Measurements from ENCODE around the gene CNNM1.
A peak's percentile ranks its signal among the peaks of the same experiment; 100 is the strongest.

Gene CNNM1

DNA sequence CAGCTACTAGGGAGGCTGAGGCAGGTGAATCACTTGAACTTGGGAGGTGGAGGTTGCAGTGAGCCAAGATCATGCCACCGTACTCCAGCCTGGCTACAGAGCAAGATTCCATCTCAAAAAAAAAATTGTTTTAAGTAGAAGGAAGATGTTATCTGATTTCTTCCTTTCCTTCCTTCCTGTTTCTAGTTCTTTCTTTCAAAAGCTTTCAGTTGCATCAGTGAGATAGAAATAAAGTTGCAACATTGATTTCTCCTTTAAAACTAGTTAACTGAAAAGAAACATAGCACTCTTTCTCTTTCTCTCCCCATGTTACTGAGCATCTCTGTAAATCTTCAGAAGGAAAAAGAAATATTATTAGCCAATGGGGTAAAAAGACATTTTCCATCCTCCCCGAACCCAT lies 37.5 kb downstream of the CNNM1 start:
- ChIA-PET CTCF (no interaction called here), POLR2A (interaction anchor here (1.3 kb wide), 1 partner anchor 37 kb away, joined by 3 read pairs; the partner anchor contains the start of gene CNNM1)
- TF ChIP-seq SUZ12 (IDR thresholded peaks at IDR 0.05) (no peak), CTBP1 (IDR thresholded peaks at IDR 0.05; ENCODE audit: borderline replicate concordance) (no peak), FOXA1 (IDR thresholded peaks at IDR 0.05) (no peak), NFRKB (IDR thresholded peaks at IDR 0.05) (no peak), SP1 (IDR thresholded peaks at IDR 0.05) (no peak), ARNT (IDR thresholded peaks at IDR 0.05) (no peak), FOXM1 (IDR thresholded peaks at IDR 0.05; ENCODE audit: borderline replicate concordance) (no peak), BHLHE40 (IDR thresholded peaks at IDR 0.05; ENCODE audit: borderline replicate concordance) (no peak), L3MBTL2 (conservative IDR thresholded peaks at IDR 0.05) (no peak), FOXK2 (IDR thresholded peaks at IDR 0.05) (no peak), LEF1 (IDR thresholded peaks at IDR 0.05; ENCODE audit: borderline replicate concordance) (no peak), PKNOX1 (IDR thresholded peaks at IDR 0.05) (no peak), ELF4 (IDR thresholded peaks at IDR 0.05) (no peak), HDGF (IDR thresholded peaks at IDR 0.05; ENCODE audit: borderline replicate concordance) (no peak)
- DNase-seq (ENCODE audit: extremely low spot score): no peak

- POLR2A ChIA-PET: no interaction called here
- DNase-seq (ENCODE audit: extremely low spot score): no peak
- TF ChIP-seq TARDBP (IDR thresholded peaks at IDR 0.05) (no peak), CTBP1 (IDR thresholded peaks at IDR 0.05; ENCODE audit: borderline replicate concordance) (no peak), NFRKB (IDR thresholded peaks at IDR 0.05) (no peak), SUZ12 (IDR thresholded peaks at IDR 0.05) (no peak), BHLHE40 (IDR thresholded peaks at IDR 0.05; ENCODE audit: borderline replicate concordance) (no peak), HDGF (IDR thresholded peaks at IDR 0.05; ENCODE audit: borderline replicate concordance) (no peak), ARNT (IDR thresholded peaks at IDR 0.05) (no peak)
- CTCF ChIA-PET: no interaction called here
These were observed 39.5 kb downstream of the CNNM1 start for GRCh38 chr10:99368646-99369045.

- DNase-seq (ENCODE audit: extremely low spot score): no peak
- CTCF ChIA-PET: no interaction called here
- POLR2A ChIA-PET: no interaction called here
- TF ChIP-seq PKNOX1 (IDR thresholded peaks at IDR 0.05) (no peak), SUZ12 (IDR thresholded peaks at IDR 0.05) (no peak), ZNF384 (IDR thresholded peaks at IDR 0.05) (no peak), BHLHE40 (IDR thresholded peaks at IDR 0.05; ENCODE audit: borderline replicate concordance) (no peak), ELF4 (IDR thresholded peaks at IDR 0.05) (no peak), FOXA1 (IDR thresholded peaks at IDR 0.05) (no peak), CTBP1 (IDR thresholded peaks at IDR 0.05; ENCODE audit: borderline replicate concordance) (no peak)
These were observed 40.0 kb downstream of the CNNM1 start for GRCh38 chr10:99369126-99369525.

DNA sequence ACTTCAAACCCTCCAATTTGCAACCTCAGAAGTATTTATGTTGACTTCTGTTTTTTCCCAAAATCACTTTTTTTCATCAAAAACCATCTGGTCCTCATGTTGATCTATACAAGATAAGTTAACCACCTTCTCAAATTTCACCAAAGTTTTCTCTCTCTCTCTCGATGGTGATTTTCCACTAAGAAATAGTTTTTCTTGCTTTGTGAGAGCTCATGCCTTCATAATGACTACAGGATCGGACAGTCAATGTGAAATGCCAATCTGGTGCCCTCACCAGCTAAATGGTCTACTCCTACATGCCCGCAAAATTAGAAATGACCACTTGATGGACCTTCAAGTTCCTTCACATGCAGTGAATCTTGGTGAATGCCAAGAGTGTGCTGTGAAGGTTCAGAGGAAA lies 40.4 kb downstream of the CNNM1 start:
- no peak for TF ChIP-seq L3MBTL2 (conservative IDR thresholded peaks at IDR 0.05)
- TF ChIP-seq FOXA1 (IDR thresholded peaks at IDR 0.05): no peak
- no peak for TF ChIP-seq FOXM1 (IDR thresholded peaks at IDR 0.05; ENCODE audit: borderline replicate concordance)
- TF ChIP-seq CTBP1 (IDR thresholded peaks at IDR 0.05; ENCODE audit: borderline replicate concordance): no peak
- no peak for TF ChIP-seq SUZ12 (IDR thresholded peaks at IDR 0.05)
- no peak for TF ChIP-seq NFRKB (IDR thresholded peaks at IDR 0.05)
- CTCF ChIA-PET: no interaction called here
- DNase-seq (ENCODE audit: extremely low spot score): no peak
- POLR2A ChIA-PET: no interaction called here

DNA sequence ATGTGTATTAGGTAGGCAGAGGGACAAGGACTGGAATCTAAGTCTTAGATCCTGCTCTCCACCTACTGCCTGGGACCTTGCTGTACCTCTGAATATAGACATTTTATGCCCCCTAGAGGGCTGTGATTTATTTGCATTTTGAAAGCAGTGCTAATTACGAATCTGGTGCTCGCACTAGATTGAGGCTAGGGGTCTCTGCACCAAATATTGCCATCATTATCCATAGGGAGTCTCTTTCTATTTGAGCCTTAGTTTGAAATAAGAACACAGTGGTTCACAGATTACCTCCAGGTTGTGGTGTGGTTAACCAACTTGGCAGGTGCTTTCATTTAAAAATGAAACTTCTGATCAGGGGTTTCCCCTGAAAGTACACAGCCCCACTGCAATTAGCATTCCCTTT lies 41.8 kb downstream of the CNNM1 start:
- CTCF ChIA-PET: no interaction called here
- POLR2A ChIA-PET: no interaction called here
- peak; percentile 65 for DNase-seq (ENCODE audit: extremely low spot score)
- TF ChIP-seq BHLHE40 (IDR thresholded peaks at IDR 0.05; ENCODE audit: borderline replicate concordance): no peak

DNA sequence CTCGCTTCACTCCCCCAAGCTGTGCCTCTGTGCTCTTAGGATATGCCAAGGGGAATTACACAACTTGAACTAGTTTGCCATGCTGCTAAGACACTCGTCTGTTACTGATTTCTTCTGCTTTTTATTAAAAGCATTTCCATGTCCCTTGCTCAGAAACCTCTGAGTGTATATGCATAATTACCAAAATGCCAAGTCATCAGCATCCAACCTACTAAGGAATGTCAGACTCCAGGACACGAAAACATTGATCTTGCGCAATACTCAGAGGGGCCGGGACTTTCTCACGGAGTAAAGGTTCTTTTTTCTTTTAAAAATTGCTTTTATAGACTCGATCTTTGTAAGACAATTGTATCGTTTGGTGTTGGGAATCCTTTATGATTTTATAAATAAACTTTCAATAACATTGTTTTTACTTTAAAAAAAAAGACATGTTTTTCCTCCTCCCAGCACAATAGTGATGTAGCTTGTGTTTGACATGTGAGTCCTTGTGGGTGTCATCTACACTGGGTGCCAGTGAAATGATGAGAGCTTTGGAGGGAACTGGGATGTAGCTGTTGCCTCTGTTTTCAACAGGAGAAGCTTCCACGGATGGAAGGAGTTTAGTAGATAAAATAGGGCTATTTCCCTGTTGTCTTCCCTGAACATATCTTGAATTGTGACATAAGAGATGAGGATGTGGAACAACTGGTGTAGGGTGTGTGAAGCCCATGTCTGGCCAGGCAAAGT lies 43.6 kb downstream of the CNNM1 start:
- no peak for DNase-seq (ENCODE audit: extremely low spot score)
- POLR2A ChIA-PET: no interaction called here
- CTCF ChIA-PET: interaction anchor here (0.5 to 1.6 kb wide), 3 partner anchors 9 to 1461 kb away, joined by 3 to 6 read pairs (median 3); no protein-coding TSS in a partner anchor
- TF ChIP-seq FOXM1 (IDR thresholded peaks at IDR 0.05; ENCODE audit: borderline replicate concordance) (no peak), L3MBTL2 (conservative IDR thresholded peaks at IDR 0.05) (no peak), SP1 (IDR thresholded peaks at IDR 0.05) (no peak)

GRCh38 chr10:99374526-99374925 lies 45.4 kb downstream of the CNNM1 start:
- DNase-seq (ENCODE audit: extremely low spot score): no peak
- TF ChIP-seq NFRKB (IDR thresholded peaks at IDR 0.05) (no peak), L3MBTL2 (conservative IDR thresholded peaks at IDR 0.05) (no peak), PKNOX1 (IDR thresholded peaks at IDR 0.05) (peak; percentile 17; the same call in 1 of the 2 replicates), ARNT (IDR thresholded peaks at IDR 0.05) (no peak), FOXK2 (IDR thresholded peaks at IDR 0.05) (no peak), LEF1 (IDR thresholded peaks at IDR 0.05; ENCODE audit: borderline replicate concordance) (no peak), HDGF (IDR thresholded peaks at IDR 0.05; ENCODE audit: borderline replicate concordance) (no peak)
- ChIA-PET POLR2A (no interaction called here), CTCF (interaction anchor here (0.6 kb wide), 1 partner anchor 415 kb away, joined by 3 read pairs; no protein-coding TSS in a partner anchor)

Measured in HEK293T (cell line).